Sigmoid colon (tissue), 7 donors: ENCODE data around the gene NKIRAS2. TPM values are rescaled to one million over a fixed set of nuclear protein-coding genes. Genes with fewer than 3 reads are reported as not detected.

Experiments
- DNase-seq: peaks from one replicate; pipeline ENCODE4 v3.0.0-alpha.2; 2019
- H3K27ac ChIP-seq, 4 donors: fragments of 200-600 bp; sonication (generic); one replicate each; pipeline ENCODE4 v1.5.1; 2016 to 2019; ENCODE audit warnings: mild to moderate bottlenecking in 1 of 4
- H3K27me3 ChIP-seq, 3 donors: fragments of 200-600 bp; sonication (generic); one replicate each; pipeline ENCODE4 v1.5.1; 2019; ENCODE audit warnings: mild to moderate bottlenecking in 1 of 3
- H3K36me3 ChIP-seq, 4 donors: fragments of 200-600 bp; sonication (generic); one replicate each; pipeline ENCODE4 v1.5.1; 2016 to 2019
- H3K4me1 ChIP-seq, 4 donors: fragments of 200-600 bp; sonication (generic); one replicate each; pipeline ENCODE4 v1.5.1; 2017 to 2019
- H3K4me3 ChIP-seq, 4 donors: fragments of 200-600 bp; sonication (generic); one replicate each; pipeline ENCODE4 v1.5.1; 2017 to 2019; ENCODE audit warnings: mild to moderate bottlenecking in 2 of 4, moderate library complexity in 1 of 4
- H3K9me3 ChIP-seq, 4 donors: fragments of 200-600 bp in 3 of 4; sonication (generic) in 3 of 4; one replicate each; pipeline versions ENCODE4 v1.5.1 to v1.6.1; 2013 to 2019
- EP300 ChIP-seq, 4 donors: sonication (generic); formaldehyde crosslinking; IDR thresholded peaks; one replicate each; pipeline ENCODE4 v1.6.1; 2017; ENCODE audit warnings: antibody characterized with exemption in 4 of 4
- POLR2A ChIP-seq, 2 donors: fragments of 450-650 bp; IDR thresholded peaks; one replicate each; pipeline ENCODE4 v1.6.1; 2016; ENCODE audit warnings: antibody characterized with exemption in 2 of 2, mild to moderate bottlenecking in 2 of 2, moderate library complexity in 2 of 2
- POLR2AphosphoS5 ChIP-seq, 4 donors: sonication (generic); formaldehyde crosslinking; IDR thresholded peaks; one replicate each; pipeline ENCODE4 v1.6.1; 2017; ENCODE audit warnings: antibody characterized with exemption in 4 of 4
- WGBS, 2 donors: extraction: QIAGEN DNeasy Blood & Tissue Kit; methylation state at CpG; one replicate each; pipeline ENCODE4 v1.1.7; 2013; 5-methylcytosine and 5-hydroxymethylcytosine counted together
- intact Hi-C: fragments of 100-400 bp; cut with DNase I; formaldehyde crosslinking; loops from one replicate; pipeline ENCODE4 v1.15.1; 2023
- polyA plus RNA-seq, 3 donors: library from polyadenylated mRNA; stranded (reverse); fragments of 200-250 nt; gene quantifications; one replicate each; pipeline ENCODE4 v1.2.3, GENCODE V29; 2013
- total RNA-seq, 4 donors: library from RNA; depleted of rRNA; stranded (reverse); fragments of >200 nt; gene quantifications; one replicate each; pipeline ENCODE4 v1.1.0, GENCODE V29; 2016
- TF ChIP-seq, protein P1 (sequence below), 4 experiments: fragments of 450-650 bp in 3 of 4; fragments of 200-600 bp in 1 of 4; IDR thresholded peaks; one replicate each; pipeline ENCODE4 v1.5.1; 2016 to 2019; ENCODE audit warnings: antibody characterized with exemption in 4 of 4, mild to moderate bottlenecking in 3 of 4, moderate library complexity in 2 of 4
- donor health status: healthy with polysubstance abuse.
- donor health status: Bipolar disorder and iron deficiency.
- donor health status: healthy.

Gene NKIRAS2
- total and polyA plus RNA-seq, 7 donors = 28.5 to 35.4 (median 32.6) TPM

DNA sequence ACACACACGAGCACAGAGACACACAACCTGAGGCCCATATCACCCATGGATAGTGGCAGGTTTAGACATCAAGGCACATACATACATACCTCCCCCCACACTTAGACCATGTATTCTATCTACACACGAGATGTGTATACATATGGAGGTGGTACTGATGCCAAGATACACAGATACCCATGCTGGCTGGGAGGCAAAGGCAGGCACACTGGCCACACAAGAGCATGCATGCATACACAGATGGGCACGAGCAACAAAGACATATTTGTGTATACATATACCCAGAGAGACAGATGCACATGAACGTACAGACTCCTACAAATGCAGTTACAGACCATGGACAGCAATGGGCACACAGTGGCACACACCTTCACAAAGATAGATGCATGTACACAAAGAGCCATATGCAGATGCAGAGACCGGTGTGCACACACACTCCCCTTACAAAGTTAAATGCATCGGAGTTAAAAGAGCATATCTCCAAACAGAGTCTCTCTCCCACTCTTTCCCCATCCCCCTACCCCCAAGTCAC, 32.5 kb downstream of the NKIRAS2 start:
- TF ChIP-seq POLR2A (IDR thresholded peaks at IDR 0.05) = no peak
- TF ChIP-seq EP300 (IDR thresholded peaks at IDR 0.05) = no peak
- TF ChIP-seq POLR2AphosphoS5 (IDR thresholded peaks at IDR 0.05) = no peak
- TF ChIP-seq, protein P1, sequence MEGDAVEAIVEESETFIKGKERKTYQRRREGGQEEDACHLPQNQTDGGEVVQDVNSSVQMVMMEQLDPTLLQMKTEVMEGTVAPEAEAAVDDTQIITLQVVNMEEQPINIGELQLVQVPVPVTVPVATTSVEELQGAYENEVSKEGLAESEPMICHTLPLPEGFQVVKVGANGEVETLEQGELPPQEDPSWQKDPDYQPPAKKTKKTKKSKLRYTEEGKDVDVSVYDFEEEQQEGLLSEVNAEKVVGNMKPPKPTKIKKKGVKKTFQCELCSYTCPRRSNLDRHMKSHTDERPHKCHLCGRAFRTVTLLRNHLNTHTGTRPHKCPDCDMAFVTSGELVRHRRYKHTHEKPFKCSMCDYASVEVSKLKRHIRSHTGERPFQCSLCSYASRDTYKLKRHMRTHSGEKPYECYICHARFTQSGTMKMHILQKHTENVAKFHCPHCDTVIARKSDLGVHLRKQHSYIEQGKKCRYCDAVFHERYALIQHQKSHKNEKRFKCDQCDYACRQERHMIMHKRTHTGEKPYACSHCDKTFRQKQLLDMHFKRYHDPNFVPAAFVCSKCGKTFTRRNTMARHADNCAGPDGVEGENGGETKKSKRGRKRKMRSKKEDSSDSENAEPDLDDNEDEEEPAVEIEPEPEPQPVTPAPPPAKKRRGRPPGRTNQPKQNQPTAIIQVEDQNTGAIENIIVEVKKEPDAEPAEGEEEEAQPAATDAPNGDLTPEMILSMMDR (IDR thresholded peaks at IDR 0.05) = no peak
- no peak for DNase-seq
- Histone ChIP-seq H3K36me3 (no peaks in the 10 kb centered on the region), H3K27ac (no peak overlapping the region), H3K4me1 (peaks cover 0 to 16% (median 9%) of the 10 kb centered on the region in 4 donors), H3K9me3 (no peaks in the 10 kb centered on the region), H3K27me3 (peaks cover 0 to 57% (median 14%) of the 10 kb centered on the region in 3 donors), H3K4me3 (no peak overlapping the region)
- intact Hi-C loops = no loop called here
- WGBS, 2 donors = 78 to 83% methylated on average over 6 of the region's 6 CpGs

DNA sequence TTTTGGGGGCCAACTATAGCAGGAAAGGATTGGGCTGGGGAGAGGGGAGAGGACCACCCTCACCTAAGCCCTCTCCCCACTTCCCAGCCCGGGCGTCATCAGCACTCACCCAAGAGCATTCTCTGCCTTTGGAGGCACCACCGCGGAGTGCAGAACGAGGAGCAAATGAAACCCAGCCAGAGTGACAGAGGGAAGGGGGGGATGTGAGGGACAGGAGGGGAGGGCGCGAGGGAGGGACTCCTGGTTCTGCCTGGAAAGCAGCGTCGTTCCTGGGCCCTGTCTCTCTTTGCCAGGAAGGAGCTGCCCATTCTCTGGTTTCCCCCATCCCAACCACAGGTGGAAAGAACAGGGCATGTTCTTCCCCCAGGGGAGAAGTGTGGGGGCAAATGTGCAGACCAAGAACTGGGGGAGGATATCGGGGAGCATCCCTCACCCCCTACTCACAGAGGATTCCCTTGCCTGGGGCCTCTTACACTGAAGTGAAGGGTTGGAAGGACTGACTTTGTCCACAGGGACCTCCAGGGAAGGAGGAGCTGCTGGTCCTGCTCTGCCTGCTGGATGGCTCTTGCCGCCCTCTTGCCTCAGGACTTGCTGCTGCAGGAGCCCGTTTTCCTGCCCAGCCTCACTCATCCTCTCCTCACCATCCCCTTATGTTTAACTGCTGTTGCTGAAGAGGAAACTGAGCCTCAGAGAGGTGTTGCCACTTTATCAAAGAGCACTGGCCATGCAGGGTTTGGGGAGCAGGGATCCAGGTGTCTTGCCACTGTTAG, 34.0 kb downstream of the NKIRAS2 start:
- no peak overlapping the region for H3K27ac ChIP-seq
- H3K4me1 ChIP-seq = peaks cover 0 to 16% (median 9%) of the 10 kb centered on the region in 4 donors
- intact Hi-C loops = no loop called here
- WGBS, 2 donors = 45 to 61% methylated on average over 12 of the region's 12 CpGs
- H3K36me3 ChIP-seq = no peaks in the 10 kb centered on the region
- peaks cover 0 to 63% (median 14%) of the 10 kb centered on the region in 3 donors for H3K27me3 ChIP-seq
- no peaks in the 10 kb centered on the region for H3K9me3 ChIP-seq
- H3K4me3 ChIP-seq = no peak overlapping the region
- DNase-seq = no peak
- TF ChIP-seq, protein P1 (IDR thresholded peaks at IDR 0.05) = no peak
- TF ChIP-seq POLR2A (IDR thresholded peaks at IDR 0.05) (no peak), EP300 (IDR thresholded peaks at IDR 0.05) (no peak)

DNA sequence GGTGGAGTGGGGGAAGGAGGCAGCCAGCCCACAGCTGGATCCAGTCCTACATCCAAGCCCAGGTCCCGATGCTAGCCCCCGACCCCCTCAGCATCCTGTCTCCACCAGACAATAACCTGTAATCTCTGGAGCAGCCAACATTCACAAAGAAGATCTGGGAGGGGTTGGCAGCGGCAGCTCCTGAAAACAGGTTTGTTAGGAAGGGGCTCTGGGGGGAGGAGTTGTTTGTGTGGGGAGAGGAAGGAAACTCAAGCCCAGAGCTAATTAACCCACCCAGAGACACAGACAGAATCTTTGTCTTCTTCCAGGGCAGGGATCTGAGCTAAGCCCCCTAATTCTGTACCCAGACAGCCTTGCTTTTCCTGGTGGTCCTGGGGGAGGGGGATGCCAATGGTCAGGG, 35.1 kb downstream of the NKIRAS2 start:
- intact Hi-C loops = no loop called here
- WGBS, 2 donors = 41 to 47% methylated on average over 3 of the region's 3 CpGs

DNA sequence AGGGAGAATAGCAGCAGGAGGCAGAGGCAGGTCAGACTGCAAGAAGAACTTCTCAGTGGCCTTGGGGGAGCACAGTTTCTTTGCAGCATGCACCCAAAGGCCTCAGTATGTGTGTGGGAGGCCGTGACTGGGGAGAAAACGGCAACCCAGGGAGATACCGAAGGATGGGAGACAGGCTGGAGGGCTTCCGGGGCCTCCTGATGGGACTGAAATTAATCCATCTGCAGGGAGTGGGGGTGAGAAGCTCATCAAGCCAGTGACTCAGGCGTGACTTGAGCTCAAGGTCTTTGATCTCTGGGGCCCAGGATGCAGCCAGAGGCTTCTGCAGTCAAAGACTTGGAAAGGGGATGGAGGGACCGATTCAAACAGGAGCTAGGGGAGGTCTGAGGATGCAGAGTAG, 35.6 kb downstream of the NKIRAS2 start:
- peaks cover 0 to 63% (median 14%) of the 10 kb centered on the region in 3 donors for H3K27me3 ChIP-seq
- no peak overlapping the region for H3K27ac ChIP-seq
- no peak for DNase-seq
- intact Hi-C loops = no loop called here
- no peaks in the 10 kb centered on the region for H3K36me3 ChIP-seq
- H3K9me3 ChIP-seq = no peaks in the 10 kb centered on the region
- 69 to 79% methylated on average over 6 of the region's 6 CpGs for WGBS, 2 donors
- H3K4me3 ChIP-seq = no peak overlapping the region
- TF ChIP-seq, protein P1 (IDR thresholded peaks at IDR 0.05) = no peak
- TF ChIP-seq POLR2AphosphoS5 (IDR thresholded peaks at IDR 0.05) = no peak
- no peak for TF ChIP-seq EP300 (IDR thresholded peaks at IDR 0.05)
- no peak for TF ChIP-seq POLR2A (IDR thresholded peaks at IDR 0.05)
- peaks cover 0 to 7% (median 5%) of the 10 kb centered on the region in 4 donors for H3K4me1 ChIP-seq

More for the DNA sequence above, 35.1 kb downstream of the NKIRAS2 start:
- Histone ChIP-seq H3K4me3 (no peak overlapping the region), H3K27me3 (peaks cover 0 to 63% (median 14%) of the 10 kb centered on the region in 3 donors), H3K4me1 (peaks cover 0 to 11% (median 8%) of the 10 kb centered on the region in 4 donors), H3K27ac (no peak overlapping the region), H3K9me3 (no peaks in the 10 kb centered on the region), H3K36me3 (no peaks in the 10 kb centered on the region)
- no peak for TF ChIP-seq POLR2A (IDR thresholded peaks at IDR 0.05)
- no peak for TF ChIP-seq POLR2AphosphoS5 (IDR thresholded peaks at IDR 0.05)
- TF ChIP-seq, protein P1 (IDR thresholded peaks at IDR 0.05) = no peak
- no peak for TF ChIP-seq EP300 (IDR thresholded peaks at IDR 0.05)
- DNase-seq = no peak
